DOHH2 (cell line): ENCODE data around the gene SH2D3A.

ENCODE experiments used
- H3F3A ChIP-seq: fragments of 200-600 bp; sonication (generic), shearing (Covaris generic); 2 replicates; pipeline ENCODE4 v1.6.0; 2016; ENCODE audit warnings: antibody characterized with exemption, mild to moderate bottlenecking; ENCODE audit not compliant: control insufficient read depth, insufficient read depth
- H3K27ac ChIP-seq: fragments of 200-600 bp; sonication (generic); 2 replicates; pipeline ENCODE4 v1.5.1; 2014; ENCODE audit warnings: low read depth, mild to moderate bottlenecking, low read length, moderate library complexity
- H3K27me3 ChIP-seq: fragments of 200-600 bp; sonication (generic); 2 replicates; pipeline ENCODE4 v1.6.1; 2014; ENCODE audit warnings: mild to moderate bottlenecking, low read length, mixed read lengths; ENCODE audit not compliant: control insufficient read depth
- H3K36me3 ChIP-seq: fragments of 200-600 bp; sonication (generic); 2 replicates; pipeline ENCODE4 v1.6.1; 2014; ENCODE audit warnings: mild to moderate bottlenecking, low read length, moderate library complexity, mixed read lengths; ENCODE audit not compliant: control insufficient read depth
- H3K4me1 ChIP-seq: fragments of 200-600 bp; sonication (generic); 2 replicates; pipeline ENCODE4 v1.6.1; 2014; ENCODE audit warnings: mild to moderate bottlenecking, low read length, mixed read lengths; ENCODE audit not compliant: control insufficient read depth
- H3K4me2 ChIP-seq: fragments of 200-600 bp; sonication (generic); 2 replicates; pipeline ENCODE4 v1.6.0; 2014; ENCODE audit warnings: mild to moderate bottlenecking, low read length, moderate library complexity
- H3K4me3 ChIP-seq: fragments of 200-600 bp; sonication (generic); 2 replicates; pipeline ENCODE4 v1.5.1; 2014; ENCODE audit warnings: mild to moderate bottlenecking, low read length, mixed read lengths
- H3K79me2 ChIP-seq: fragments of 200-600 bp; sonication (generic); 2 replicates; pipeline ENCODE4 v1.6.1; 2014; ENCODE audit warnings: mild to moderate bottlenecking, low read length, mixed read lengths; ENCODE audit not compliant: control insufficient read depth
- H3K9me2 ChIP-seq: fragments of 200-600 bp; sonication (generic); replicated peaks from 2 replicates; pipeline ENCODE4 v1.6.1; 2014; ENCODE audit warnings: mild to moderate bottlenecking, low read length, mixed read lengths; ENCODE audit not compliant: control insufficient read depth
- H3K9me3 ChIP-seq: fragments of 200-600 bp; sonication (generic); 2 replicates; pipeline ENCODE4 v1.6.1; 2014; ENCODE audit warnings: antibody characterized with exemption, low read length, mixed read lengths; ENCODE audit not compliant: control insufficient read depth, insufficient read depth
- H4K20me1 ChIP-seq: fragments of 200-600 bp; sonication (generic); 2 replicates; pipeline ENCODE4 v1.6.0; 2014; ENCODE audit warnings: low read depth, mild to moderate bottlenecking, antibody characterized with exemption, low read length, moderate library complexity; ENCODE audit not compliant: control insufficient read depth, insufficient read depth
- EZH2phosphoT487 ChIP-seq: fragments of 200-600 bp; sonication (generic); IDR thresholded peaks from 2 replicates; pipeline ENCODE4 v1.6.1; 2017; ENCODE audit warnings: borderline replicate concordance, mild to moderate bottlenecking, antibody characterized with exemption, low read length, moderate library complexity, mixed read lengths
- TF ChIP-seq, protein P1 (sequence below): fragments of 200-600 bp; sonication (generic); IDR thresholded peaks from one replicate; pipeline ENCODE4 v1.5.1; 2014; ENCODE audit warnings: antibody characterized with exemption, mild to moderate bottlenecking, low read depth, low read length; ENCODE audit not compliant: poor library complexity, severe bottlenecking

SH2D3A gene

GRCh38 chr19:6720369-6721137 is 46.7 kb downstream of the SH2D3A start, which contains the start of gene C3:
C3 (minus strand) TSS chr19:6720650; CDS start chr19:6720589, 61 bp downstream.
- Histone ChIP-seq H4K20me1 (no peaks in the 10 kb centered on the region), H3K79me2 (no peaks in the 10 kb centered on the region), H3K4me3 (peak within 1 kb of the TSS; percentile 38), H3K4me2 (peak within 1 kb of the TSS; percentile 59), H3K27me3 (no peaks in the 10 kb centered on the region), H3K27ac (peak within 1 kb of the TSS; percentile 24), H3F3A (peaks cover 10% of the 10 kb centered on the region; the same call in 1 of the 2 replicates), H3K9me3 (no peaks in the 10 kb centered on the region), H3K36me3 (no peaks in the 10 kb centered on the region), H3K9me2 (no peaks in the 10 kb centered on the region), H3K4me1 (peaks cover 40% of the 10 kb centered on the region)
- no peak for TF ChIP-seq EZH2phosphoT487
- TF ChIP-seq, protein P1, sequence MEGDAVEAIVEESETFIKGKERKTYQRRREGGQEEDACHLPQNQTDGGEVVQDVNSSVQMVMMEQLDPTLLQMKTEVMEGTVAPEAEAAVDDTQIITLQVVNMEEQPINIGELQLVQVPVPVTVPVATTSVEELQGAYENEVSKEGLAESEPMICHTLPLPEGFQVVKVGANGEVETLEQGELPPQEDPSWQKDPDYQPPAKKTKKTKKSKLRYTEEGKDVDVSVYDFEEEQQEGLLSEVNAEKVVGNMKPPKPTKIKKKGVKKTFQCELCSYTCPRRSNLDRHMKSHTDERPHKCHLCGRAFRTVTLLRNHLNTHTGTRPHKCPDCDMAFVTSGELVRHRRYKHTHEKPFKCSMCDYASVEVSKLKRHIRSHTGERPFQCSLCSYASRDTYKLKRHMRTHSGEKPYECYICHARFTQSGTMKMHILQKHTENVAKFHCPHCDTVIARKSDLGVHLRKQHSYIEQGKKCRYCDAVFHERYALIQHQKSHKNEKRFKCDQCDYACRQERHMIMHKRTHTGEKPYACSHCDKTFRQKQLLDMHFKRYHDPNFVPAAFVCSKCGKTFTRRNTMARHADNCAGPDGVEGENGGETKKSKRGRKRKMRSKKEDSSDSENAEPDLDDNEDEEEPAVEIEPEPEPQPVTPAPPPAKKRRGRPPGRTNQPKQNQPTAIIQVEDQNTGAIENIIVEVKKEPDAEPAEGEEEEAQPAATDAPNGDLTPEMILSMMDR, result no peak

GRCh38 chr19:6719992-6720368 is 47.3 kb downstream of the SH2D3A start:
- Histone ChIP-seq H3K9me3 (no peaks in the 10 kb centered on the region), H3K27ac (no peak overlapping the region), H4K20me1 (no peaks in the 10 kb centered on the region), H3K9me2 (no peaks in the 10 kb centered on the region), H3F3A (peaks cover 10% of the 10 kb centered on the region; the same call in 1 of the 2 replicates), H3K4me2 (no peak overlapping the region), H3K4me3 (no peak overlapping the region), H3K4me1 (peaks cover 34% of the 10 kb centered on the region), H3K79me2 (no peaks in the 10 kb centered on the region), H3K27me3 (no peaks in the 10 kb centered on the region), H3K36me3 (no peaks in the 10 kb centered on the region)
- no peak for TF ChIP-seq EZH2phosphoT487
- TF ChIP-seq, protein P1, result no peak

- Histone ChIP-seq H3K4me2 (no peak overlapping the region), H3K9me3 (no peaks in the 10 kb centered on the region), H3K79me2 (no peaks in the 10 kb centered on the region), H4K20me1 (no peaks in the 10 kb centered on the region), H3K27me3 (no peaks in the 10 kb centered on the region), H3K27ac (no peak overlapping the region), H3K9me2 (no peaks in the 10 kb centered on the region), H3K4me3 (no peak overlapping the region), H3F3A (peaks cover 10% of the 10 kb centered on the region; the same call in 1 of the 2 replicates), H3K36me3 (no peaks in the 10 kb centered on the region), H3K4me1 (peaks cover 29% of the 10 kb centered on the region)
- TF ChIP-seq EZH2phosphoT487, result no peak
- TF ChIP-seq, protein P1, result no peak
Observed at GRCh38 chr19:6719540-6719861, 47.7 kb downstream of the SH2D3A start.
